Liver (tissue), 9 donors: ENCODE data around the gene GPR141. TPM values are rescaled to one million over a fixed set of nuclear protein-coding genes. Genes with fewer than 3 reads are reported as not detected.

Source experiments
- DNase-seq: peaks from one replicate; pipeline ENCODE4 v3.0.0-alpha.2; 2017; ENCODE audit warnings: low spot score
- H3K27ac ChIP-seq, 2 donors: one replicate each; pipeline ENCODE4 v1.7.0; 2013; ENCODE audit warnings: inconsistent platforms in 2 of 2, low read length in 2 of 2, control low read depth in 1 of 2, low read depth in 1 of 2, mild to moderate bottlenecking in 1 of 2
- H3K27me3 ChIP-seq, 4 donors: one replicate each; pipeline versions ENCODE4 v1.6.1 to v1.7.0; 2013; ENCODE audit warnings: low read length in 3 of 4, inconsistent platforms in 1 of 4, mild to moderate bottlenecking in 1 of 4, moderate library complexity in 1 of 4; ENCODE audit not compliant: control insufficient read depth in 4 of 4, insufficient read depth in 4 of 4
- H3K36me3 ChIP-seq, 4 donors: one replicate each; pipeline versions ENCODE4 v1.6.1 to v1.7.0; 2013; ENCODE audit warnings: low read length in 3 of 4, mild to moderate bottlenecking in 3 of 4, low read depth in 1 of 4, moderate library complexity in 1 of 4; ENCODE audit not compliant: control insufficient read depth in 4 of 4, insufficient read depth in 3 of 4
- H3K4me1 ChIP-seq, 4 donors: one replicate each; pipeline versions ENCODE4 v1.6.1 to v1.7.0; 2013; ENCODE audit warnings: low read length in 3 of 4, mild to moderate bottlenecking in 3 of 4, moderate library complexity in 1 of 4; ENCODE audit not compliant: control insufficient read depth in 4 of 4, insufficient read depth in 4 of 4
- H3K4me3 ChIP-seq, 3 donors: one replicate each; pipeline versions ENCODE4 v1.6.1 to v1.7.0; 2013; ENCODE audit warnings: low read length in 3 of 3, control low read depth in 1 of 3, low read depth in 1 of 3, mild to moderate bottlenecking in 1 of 3
- H3K9ac ChIP-seq, 2 donors: one replicate each; pipeline ENCODE4 v1.7.0; 2013; ENCODE audit warnings: low read length in 2 of 2, mild to moderate bottlenecking in 2 of 2, moderate library complexity in 2 of 2, control low read depth in 1 of 2, low read depth in 1 of 2
- H3K9me3 ChIP-seq, 4 donors: one replicate each; pipeline versions ENCODE4 v1.6.1 to v1.7.0; 2013; ENCODE audit warnings: low read length in 3 of 4; ENCODE audit not compliant: control insufficient read depth in 4 of 4
- CTCF ChIP-seq: fragments of 150-350 bp; IDR thresholded peaks from 2 replicates; pipeline ENCODE4 v1.5.1; 2017; ENCODE audit warnings: improper control_type of control experiment, low read depth, low read length; ENCODE audit not compliant: missing input control
- EGR1 ChIP-seq, 2 donors: IDR thresholded peaks; 2 replicates each; pipeline ENCODE4 v1.6.1; 2016 to 2018; ENCODE audit warnings: antibody characterized with exemption in 2 of 2, low read depth in 2 of 2
- FOXA1 ChIP-seq: IDR thresholded peaks from 2 replicates; pipeline ENCODE4 v1.6.1; 2016; ENCODE audit warnings: antibody characterized with exemption
- FOXA2 ChIP-seq: IDR thresholded peaks from 2 replicates; pipeline ENCODE4 v1.6.1; 2016; ENCODE audit warnings: antibody characterized with exemption
- GABPA ChIP-seq, 2 donors: IDR thresholded peaks in 1 of 2; conservative IDR thresholded peaks in 1 of 2; 2 replicates each; pipeline ENCODE4 v1.6.1; 2016; ENCODE audit warnings: antibody characterized with exemption in 2 of 2, mild to moderate bottlenecking in 1 of 2, moderate library complexity in 1 of 2
- HNF4A ChIP-seq, 2 donors: conservative IDR thresholded peaks; 2 replicates each; pipeline ENCODE4 v1.6.1; 2016; ENCODE audit warnings: antibody characterized with exemption in 2 of 2, mild to moderate bottlenecking in 2 of 2
- JUND ChIP-seq, 2 donors: IDR thresholded peaks; 2 replicates each; pipeline ENCODE4 v1.6.1; 2016; ENCODE audit warnings: antibody characterized with exemption in 2 of 2
- MAX ChIP-seq: IDR thresholded peaks from 2 replicates; pipeline ENCODE4 v1.6.1; 2016; ENCODE audit warnings: antibody characterized with exemption
- RAD21 ChIP-seq, 2 donors: IDR thresholded peaks; 2 replicates each; pipeline ENCODE4 v1.6.1; 2016; ENCODE audit warnings: antibody characterized with exemption in 2 of 2, mild to moderate bottlenecking in 2 of 2
- REST ChIP-seq: IDR thresholded peaks from 2 replicates; pipeline ENCODE4 v1.6.1; 2016; ENCODE audit warnings: antibody characterized with exemption, mild to moderate bottlenecking
- RXRA ChIP-seq, 2 donors: IDR thresholded peaks; 2 replicates each; pipeline ENCODE4 v1.6.1; 2017 to 2018; ENCODE audit warnings: antibody characterized with exemption in 2 of 2, mild to moderate bottlenecking in 1 of 2
- SP1 ChIP-seq: IDR thresholded peaks from 2 replicates; pipeline ENCODE4 v1.6.1; 2018; ENCODE audit warnings: antibody characterized with exemption, mild to moderate bottlenecking
- TAF1 ChIP-seq: conservative IDR thresholded peaks from 2 replicates; pipeline ENCODE4 v1.6.1; 2016; ENCODE audit warnings: antibody characterized with exemption, mild to moderate bottlenecking
- YY1 ChIP-seq: IDR thresholded peaks from 2 replicates; pipeline ENCODE4 v1.6.1; 2016; ENCODE audit warnings: antibody characterized with exemption, mild to moderate bottlenecking
- WGBS: extraction: QIAGEN DNeasy Blood & Tissue Kit; methylation state at CpG from one replicate; pipeline ENCODE4 v1.1.7; 2013; 5-methylcytosine and 5-hydroxymethylcytosine counted together
- polyA plus RNA-seq, 2 donors: library from polyadenylated mRNA; stranded (reverse) in 1 of 2; unstranded in 1 of 2; fragments of 200-250 nt in 1 of 2; fragments of >200 nt in 1 of 2; fragmentation: Nextera tagmentation in 1 of 2; extraction: Ambion mirVana in 1 of 2; gene quantifications; one replicate each; pipeline versions ENCODE4 v1.2.1 to v1.2.3, GENCODE V29; 2013 to 2015
- total RNA-seq, 2 donors: library from RNA; depleted of rRNA; stranded (reverse); fragments of >200 nt; gene quantifications; one replicate each; pipeline ENCODE4 v1.2.3, GENCODE V29; 2014
- TF ChIP-seq, protein P1 (sequence below): IDR thresholded peaks from 2 replicates; pipeline ENCODE4 v1.6.1; 2016; ENCODE audit warnings: antibody characterized with exemption
- donor health status: healthy.
- donor health status: healthy.
- donor health status: healthy.
- donor health status: healthy.
- donor health status: healthy.

GPR141 gene
- total and polyA plus RNA-seq, 4 donors: 0.28 to 2.9 (median 1.4) TPM; not detected in 1

GRCh38 chr7:37729181-37729580, 45.6 kb downstream of the GPR141 start:
- DNase-seq: no peak
- Histone ChIP-seq H3K36me3 (no peaks in the 10 kb centered on the region), H3K9ac (no peak overlapping the region), H3K9me3 (no peaks in the 10 kb centered on the region), H3K4me3 (no peak overlapping the region), H3K27ac (no peak overlapping the region), H3K4me1 (no peaks in the 10 kb centered on the region), H3K27me3 (peaks cover 0 to 3% (median 0%) of the 10 kb centered on the region in 4 donors)
- no peak for TF ChIP-seq JUND (IDR thresholded peaks at IDR 0.05)
- no peak for TF ChIP-seq SP1
- TF ChIP-seq FOXA1: no peak
- TF ChIP-seq GABPA (IDR thresholded peaks at IDR 0.05 in 1 of 2, conservative IDR thresholded peaks at IDR 0.05 in 1 of 2): no peak
- no peak for TF ChIP-seq FOXA2
- TF ChIP-seq YY1: no peak
- TF ChIP-seq, protein P1, sequence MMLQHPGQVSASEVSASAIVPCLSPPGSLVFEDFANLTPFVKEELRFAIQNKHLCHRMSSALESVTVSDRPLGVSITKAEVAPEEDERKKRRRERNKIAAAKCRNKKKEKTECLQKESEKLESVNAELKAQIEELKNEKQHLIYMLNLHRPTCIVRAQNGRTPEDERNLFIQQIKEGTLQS: no peak
- no peak for TF ChIP-seq HNF4A (conservative IDR thresholded peaks at IDR 0.05)
- TF ChIP-seq EGR1 (IDR thresholded peaks at IDR 0.05; ENCODE audit: low read depth in 2 of 2): no peak

DNA sequence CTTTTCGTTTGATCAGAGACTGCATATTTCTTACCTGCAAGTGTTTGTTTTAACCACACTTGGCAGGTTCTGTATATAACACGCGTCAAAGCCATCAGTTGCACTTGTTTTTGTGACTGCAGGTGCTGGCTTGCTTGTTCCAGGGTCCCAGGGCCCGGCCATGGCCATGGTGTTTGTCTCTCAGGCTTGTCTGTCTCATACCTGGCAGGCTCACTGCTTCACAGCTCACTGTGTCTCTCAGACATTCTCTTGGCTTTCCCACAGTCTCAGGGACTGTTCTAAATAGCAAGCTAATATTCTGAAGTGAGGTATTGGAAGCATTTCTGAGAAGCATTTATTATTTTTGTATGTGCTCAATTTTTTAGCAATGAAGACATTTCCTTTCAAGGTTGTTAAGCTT, 46.9 kb downstream of the GPR141 start:
- no peaks in the 10 kb centered on the region for H3K9me3 ChIP-seq
- WGBS: 64% methylated on average over 4 of the region's 4 CpGs
- no peak overlapping the region for H3K4me3 ChIP-seq
- no peak overlapping the region for H3K27ac ChIP-seq
- no peaks in the 10 kb centered on the region for H3K4me1 ChIP-seq
- H3K9ac ChIP-seq: no peak overlapping the region
- no peaks in the 10 kb centered on the region for H3K36me3 ChIP-seq
- peaks cover 0 to 3% (median 0%) of the 10 kb centered on the region in 4 donors for H3K27me3 ChIP-seq
- no peak for DNase-seq
- no peak for TF ChIP-seq EGR1 (IDR thresholded peaks at IDR 0.05; ENCODE audit: low read depth in 2 of 2)
- no peak for TF ChIP-seq REST
- no peak for TF ChIP-seq TAF1
- no peak for TF ChIP-seq RXRA (IDR thresholded peaks at IDR 0.05)
- TF ChIP-seq FOXA2: no peak
- TF ChIP-seq, protein P1: no peak
- no peak for TF ChIP-seq SP1
- no peak for TF ChIP-seq YY1
- no peak for TF ChIP-seq GABPA (IDR thresholded peaks at IDR 0.05 in 1 of 2, conservative IDR thresholded peaks at IDR 0.05 in 1 of 2)
- TF ChIP-seq FOXA1: no peak
- TF ChIP-seq RAD21 (IDR thresholded peaks at IDR 0.05): no peak
- no peak for TF ChIP-seq HNF4A (conservative IDR thresholded peaks at IDR 0.05)
- TF ChIP-seq MAX: no peak
- TF ChIP-seq JUND (IDR thresholded peaks at IDR 0.05): no peak

DNA sequence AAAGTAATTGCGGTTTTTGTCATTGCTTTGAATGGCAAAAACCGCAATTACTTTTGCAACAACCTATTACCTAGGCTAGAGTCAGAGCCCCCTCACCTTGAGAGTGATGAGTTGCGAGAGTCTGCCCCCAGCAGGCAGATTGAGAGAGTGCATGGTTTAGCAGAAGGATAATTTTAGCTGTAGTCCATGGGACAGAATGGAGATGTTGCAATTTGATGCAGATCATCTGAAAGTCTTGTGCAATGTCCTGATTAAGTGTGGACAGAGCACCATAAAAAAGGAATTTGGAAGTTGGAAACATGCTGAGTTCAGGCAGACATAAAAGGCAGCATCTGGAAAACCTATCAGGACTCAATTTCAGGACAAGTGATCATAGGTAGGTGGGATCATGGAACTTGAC, 48.7 kb downstream of the GPR141 start:
- 14% methylated on average over 3 of the region's 3 CpGs for WGBS
- no peak overlapping the region for H3K4me3 ChIP-seq
- H3K9me3 ChIP-seq: no peaks in the 10 kb centered on the region
- no peak overlapping the region for H3K27ac ChIP-seq
- peaks cover 0 to 3% (median 0%) of the 10 kb centered on the region in 4 donors for H3K27me3 ChIP-seq
- no peaks in the 10 kb centered on the region for H3K4me1 ChIP-seq
- DNase-seq: no peak
- TF ChIP-seq CTCF (peak; percentile 39), RAD21 (IDR thresholded peaks at IDR 0.05) (peak; percentile 52 to 55), EGR1 (IDR thresholded peaks at IDR 0.05; ENCODE audit: low read depth in 2 of 2) (no peak)
- H3K9ac ChIP-seq: no peak overlapping the region
- H3K36me3 ChIP-seq: no peaks in the 10 kb centered on the region
